ENCODE measurements around the gene DUSP21.

DUSP21 gene

GRCh38 chrX:44871931-44872820 lies 28.4 kb downstream of the DUSP21 start:
- DNase-seq (ENCODE audit: low read depth) = peak; percentile 22
- no peak for TF ChIP-seq CTCF (IDR thresholded peaks at IDR 0.05; ENCODE audit: insufficient read depth, low read depth, low read length, missing control alignments)
- H3K4me3 ChIP-seq (ENCODE audit: low read length) = peak overlapping the region; percentile 60

- no peak for TF ChIP-seq CTCF (IDR thresholded peaks at IDR 0.05; ENCODE audit: insufficient read depth, low read depth, low read length, missing control alignments)
- H3K4me3 ChIP-seq (ENCODE audit: low read length) = peak within 1 kb of the TSS; percentile 70
- peak; percentile 95 for DNase-seq (ENCODE audit: low read depth)
These were observed 29.1 kb downstream of the DUSP21 start, which contains the start of gene KDM6A for GRCh38 chrX:44872821-44873414. Gene KDM6A, plus strand, starts transcription at chrX:44873188. Its CDS starts 364 bp downstream, at chrX:44873552.

GRCh38 chrX:44873415-44874276 lies 29.8 kb downstream of the DUSP21 start:
- H3K4me3 ChIP-seq (ENCODE audit: low read length) = peak overlapping the region; percentile 70
- no peak for TF ChIP-seq CTCF (IDR thresholded peaks at IDR 0.05; ENCODE audit: insufficient read depth, low read depth, low read length, missing control alignments)
- DNase-seq (ENCODE audit: low read depth) = peak; percentile 52

- peak overlapping the region; percentile 70 for H3K4me3 ChIP-seq (ENCODE audit: low read length)
- no peak for TF ChIP-seq CTCF (IDR thresholded peaks at IDR 0.05; ENCODE audit: insufficient read depth, low read depth, low read length, missing control alignments)
- peak; percentile 46 for DNase-seq (ENCODE audit: low read depth)
These were observed 30.8 kb downstream of the DUSP21 start for GRCh38 chrX:44874420-44875184.

- H3K4me3 ChIP-seq (ENCODE audit: low read length) = peak overlapping the region; percentile 70
- no peak for TF ChIP-seq CTCF (IDR thresholded peaks at IDR 0.05; ENCODE audit: insufficient read depth, low read depth, low read length, missing control alignments)
- no peak for DNase-seq (ENCODE audit: low read depth)
These were observed 31.3 kb downstream of the DUSP21 start for GRCh38 chrX:44875185-44875489.

GRCh38 chrX:44876086-44876485 lies 32.3 kb downstream of the DUSP21 start:
- no peak for TF ChIP-seq CTCF (IDR thresholded peaks at IDR 0.05; ENCODE audit: insufficient read depth, low read depth, low read length, missing control alignments)
- peak; percentile 43 for DNase-seq (ENCODE audit: low read depth)
- H3K4me3 ChIP-seq (ENCODE audit: low read length) = peak overlapping the region; percentile 70
